T-cell (primary cell): ENCODE measurements around the gene AATK. TPM values are rescaled to one million over a fixed set of nuclear protein-coding genes. Genes with fewer than 3 reads are reported as not detected.

Experiments
- ATAC-seq, 4 experiments: fragments of 200-7000 bp in 3 of 4; fragments of 150-1000 bp in 1 of 4; cut with Tn5 transposase; replicated peaks in 1 of 4; 1 replicate in 3 of 4; 2 replicates in 1 of 4; pipeline ENCODE4 v1.10.0; 2021; ENCODE audit warnings: moderate library complexity in 3 of 4, mild to moderate bottlenecking in 2 of 4, moderate number of reproducible peaks in 1 of 4
- CTCF ChIA-PET, 2 donors: fragments of 300-600 bp; sonication (Branson Sonifier 250); formaldehyde crosslinking; loops; one replicate each; lab custom pipeline; 2022; ENCODE audit warnings: antibody characterized with exemption in 2 of 2; lab: Charles Lee
- POLR2A ChIA-PET, 2 donors: fragments of 300-600 bp; sonication (Branson Sonifier 250); formaldehyde crosslinking; loops; one replicate each; lab custom pipeline; 2022; ENCODE audit warnings: antibody characterized with exemption in 2 of 2; lab: Charles Lee
- DNase-seq, 35 experiments: peaks; one replicate each; pipeline versions ENCODE4 v3.0.0 to v3.0.0-alpha.2; 2013 to 2023
- H3K27ac ChIP-seq: one replicate; pipeline ENCODE4 v1.5.1; 2013; ENCODE audit warnings: low read length
- H3K27me3 ChIP-seq, 2 experiments: replicated peaks in 1 of 2; 1 replicate in 1 of 2; 2 replicates in 1 of 2; pipeline versions ENCODE4 v1.6.1 to v1.7.0; 2013; ENCODE audit warnings: low read length in 1 of 2, mixed read lengths in 1 of 2; ENCODE audit not compliant: control insufficient read depth in 2 of 2, insufficient read depth in 2 of 2; ENCODE audit errors: extremely low read depth in 1 of 2
- H3K36me3 ChIP-seq, 2 donors: 1 replicate in 1 of 2; 2 replicates in 1 of 2; pipeline versions ENCODE4 v1.6.1 to v1.7.0; 2013; ENCODE audit warnings: low read length in 1 of 2; ENCODE audit not compliant: control insufficient read depth in 2 of 2, insufficient read depth in 1 of 2; ENCODE audit errors: extremely low read depth in 1 of 2
- H3K4me1 ChIP-seq, 2 experiments: 1 replicate in 1 of 2; 2 replicates in 1 of 2; pipeline versions ENCODE4 v1.6.1 to v1.7.0; 2013; ENCODE audit warnings: low read length in 2 of 2, mixed read lengths in 1 of 2; ENCODE audit not compliant: insufficient read depth in 2 of 2, control insufficient read depth in 1 of 2; ENCODE audit errors: extremely low read depth in 1 of 2
- H3K4me3 ChIP-seq, 2 donors: 1 replicate in 1 of 2; 2 replicates in 1 of 2; pipeline versions ENCODE4 v1.5.1 to v1.7.0; 2013; ENCODE audit warnings: mild to moderate bottlenecking in 2 of 2, low read length in 1 of 2, moderate library complexity in 1 of 2; ENCODE audit not compliant: control insufficient read depth in 1 of 2; ENCODE audit errors: extremely low read depth in 1 of 2
- H3K9me3 ChIP-seq: 2 replicates; pipeline ENCODE4 v1.7.0; 2013
- H3K27ac Mint-ChIP-seq, 2 donors: one replicate each; pipeline ENCODE4 v1.8.0; 2020 to 2021; ENCODE audit warnings: mild to moderate bottlenecking in 2 of 2, mixed read lengths in 2 of 2
- H3K27me3 Mint-ChIP-seq, 2 donors: one replicate each; pipeline ENCODE4 v1.8.0; 2021 to 2022; ENCODE audit warnings: mixed read lengths in 2 of 2
- H3K36me3 Mint-ChIP-seq: one replicate; pipeline ENCODE4 v1.8.0; 2021; ENCODE audit warnings: mixed read lengths
- H3K4me1 Mint-ChIP-seq, 3 donors: one replicate each; pipeline ENCODE4 v1.8.0; 2020 to 2022; ENCODE audit warnings: mixed read lengths in 3 of 3, mild to moderate bottlenecking in 1 of 3
- H3K4me3 Mint-ChIP-seq, 3 donors: one replicate each; pipeline ENCODE4 v1.8.0; 2020 to 2022; ENCODE audit warnings: mild to moderate bottlenecking in 3 of 3, mixed read lengths in 3 of 3, moderate library complexity in 3 of 3
- H3K9me3 Mint-ChIP-seq, 3 donors: one replicate each; pipeline ENCODE4 v1.8.0; 2020 to 2022; ENCODE audit warnings: mixed read lengths in 3 of 3
- WGBS: methylation state at CpG from one replicate; pipeline ENCODE4 v1.1.5; 2013; ENCODE audit warnings: missing lambda C conversion rate; ENCODE audit not compliant: insufficient coverage; 5-methylcytosine and 5-hydroxymethylcytosine counted together
- total RNA-seq, 35 experiments: library from RNA in 6 of 35; stranded (reverse) in 6 of 35; fragments of 120-200 nt in 1 of 35; gene quantifications; one replicate each; pipeline versions ENCODE4 v1.2.1 to v1.2.4 and lab custom pipeline; 2013 to 2026

The AATK gene
- total RNA-seq, 5 donors from 2014 or later (not counting 1 experiment from before 2014, with no cell fraction given) = 0.63 to 11.1 (median 0.72) TPM

- Histone ChIP-seq H3K4me3 (no peak overlapping the region), H3K4me1 (peaks cover 0 to 15% of the 10 kb centered on the region in 2 experiments), H3K27ac (no peak overlapping the region), H3K9me3 (no peaks in the 10 kb centered on the region), H3K27me3 (no peaks in the 10 kb centered on the region), H3K36me3 (peaks cover 0 to 4% of the 10 kb centered on the region in 2 donors)
- CTCF ChIA-PET = interaction anchor here in 1 of 2 donors (0.5 kb wide), 1 partner anchor 37 kb away, joined by 6 read pairs; no protein-coding TSS in a partner anchor
- WGBS = 83% methylated on average over 26 of the region's 26 CpGs
- DNase-seq = no peak
- Mint-ChIP-seq H3K4me3 (no peak overlapping the region), H3K36me3 (no peaks in the 10 kb centered on the region), H3K27ac (no peak overlapping the region), H3K9me3 (no peaks in the 10 kb centered on the region), H3K4me1 (peaks cover 0 to 10% (median 5%) of the 10 kb centered on the region in 3 donors), H3K27me3 (no peaks in the 10 kb centered on the region)
- POLR2A ChIA-PET = no interaction called here
- no peak for ATAC-seq
These were observed 81.2 kb downstream of the AATK start for GRCh38 chr17:81084680-81085419.

DNA sequence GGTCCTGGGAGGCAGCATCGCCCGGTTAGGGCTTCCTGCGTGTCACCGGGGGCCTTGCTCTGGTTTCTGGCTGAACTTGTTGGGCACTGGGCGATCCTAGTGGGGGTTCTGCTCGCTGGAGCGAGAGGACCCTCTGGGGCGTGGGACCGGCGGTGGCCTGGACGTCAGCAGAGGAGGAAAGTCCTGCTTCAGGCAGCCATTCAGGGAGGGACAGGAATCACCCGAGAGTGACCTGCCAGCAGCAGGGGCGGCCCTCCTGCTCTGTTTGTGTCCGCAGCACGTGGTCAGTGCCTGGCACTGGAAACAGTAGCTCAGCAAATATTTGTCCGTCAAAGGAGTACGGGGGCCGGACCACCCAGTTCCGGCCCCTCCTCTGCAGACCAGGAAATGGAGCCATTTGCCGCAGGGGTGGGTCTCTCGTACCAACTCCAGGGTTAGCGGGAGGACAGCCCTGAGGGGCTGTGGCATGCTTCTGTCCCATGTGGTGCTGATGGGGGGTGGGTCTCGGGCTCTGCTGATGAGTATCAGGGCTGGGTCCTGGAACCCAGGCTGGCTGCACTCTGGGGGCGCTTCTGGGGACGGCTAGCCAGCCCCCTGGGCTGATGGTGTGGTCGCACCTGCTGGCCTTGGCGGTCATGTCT lies 82.8 kb downstream of the AATK start:
- Histone ChIP-seq H3K36me3 (no peaks in the 10 kb centered on the region), H3K9me3 (no peaks in the 10 kb centered on the region), H3K27me3 (no peaks in the 10 kb centered on the region), H3K27ac (no peak overlapping the region), H3K4me3 (no peak overlapping the region), H3K4me1 (peaks cover 0 to 20% of the 10 kb centered on the region in 2 experiments)
- 83% methylated on average over 27 of the region's 27 CpGs for WGBS
- Mint-ChIP-seq H3K27ac (no peak overlapping the region), H3K27me3 (no peaks in the 10 kb centered on the region), H3K4me1 (peaks cover 0 to 8% (median 5%) of the 10 kb centered on the region in 3 donors), H3K4me3 (no peak overlapping the region), H3K36me3 (no peaks in the 10 kb centered on the region), H3K9me3 (no peaks in the 10 kb centered on the region)
- ChIA-PET CTCF (no interaction called here), POLR2A (no interaction called here)
- no peak for ATAC-seq
- no peak for DNase-seq

DNA sequence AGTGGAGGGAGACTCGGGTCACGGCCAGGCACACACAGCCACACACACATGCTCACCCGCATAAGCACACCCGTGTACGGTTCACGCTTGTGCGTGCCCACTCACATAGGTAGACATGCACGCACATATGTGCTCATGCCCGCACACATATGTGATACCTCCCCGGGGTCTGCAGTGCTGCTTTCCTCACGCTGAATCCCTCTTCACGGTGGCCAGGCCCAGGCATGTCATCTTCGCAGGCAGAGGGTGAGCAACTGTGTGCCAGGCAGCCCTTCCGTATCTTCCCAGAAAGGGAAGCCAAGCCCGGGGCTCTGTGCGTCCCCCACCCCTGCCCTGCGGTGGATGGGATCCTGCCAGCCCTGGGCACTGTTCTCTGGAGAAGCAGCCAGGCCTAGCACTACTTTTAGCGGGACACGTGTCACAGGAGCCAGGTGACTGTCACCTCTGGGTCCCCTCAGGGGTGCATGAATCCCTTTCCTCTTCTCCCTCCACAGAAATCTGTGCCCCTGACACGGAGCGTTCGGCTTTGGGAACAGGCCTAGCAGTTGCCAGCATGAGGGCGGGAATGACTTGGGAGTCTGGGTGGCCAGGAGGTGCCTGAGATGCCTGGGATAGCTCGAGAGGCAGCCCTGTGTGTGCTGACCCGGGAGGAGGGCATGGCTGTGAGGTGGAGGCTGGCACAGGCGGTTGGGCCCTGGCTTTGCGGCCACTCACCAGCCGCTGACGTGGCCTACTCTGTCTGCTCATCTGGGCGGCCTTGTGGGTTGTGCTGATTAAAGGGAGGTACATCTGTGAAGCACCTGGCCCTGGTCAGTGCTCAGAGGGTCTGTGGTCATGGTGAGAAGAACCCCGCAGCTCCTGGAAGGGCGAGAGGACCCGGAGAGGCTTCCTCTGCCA lies 83.6 kb downstream of the AATK start:
- H3K36me3 Mint-ChIP-seq = no peaks in the 10 kb centered on the region
- no peaks in the 10 kb centered on the region for H3K9me3 ChIP-seq
- peaks cover 0 to 4% (median 2%) of the 10 kb centered on the region in 3 donors for H3K4me1 Mint-ChIP-seq
- H3K27me3 ChIP-seq = no peaks in the 10 kb centered on the region
- H3K4me3 Mint-ChIP-seq = no peak overlapping the region
- 92% methylated on average over 32 of the region's 33 CpGs for WGBS
- ChIA-PET POLR2A (no interaction called here), CTCF (no interaction called here)
- DNase-seq = no peak
- no peak overlapping the region for H3K4me3 ChIP-seq
- H3K27ac Mint-ChIP-seq = no peak overlapping the region
- no peak overlapping the region for H3K27ac ChIP-seq
- ATAC-seq = no peak
- peaks cover 0 to 18% of the 10 kb centered on the region in 2 experiments for H3K4me1 ChIP-seq
- H3K9me3 Mint-ChIP-seq = no peaks in the 10 kb centered on the region
- no peaks in the 10 kb centered on the region for H3K27me3 Mint-ChIP-seq
- no peaks in the 10 kb centered on the region for H3K36me3 ChIP-seq

DNA sequence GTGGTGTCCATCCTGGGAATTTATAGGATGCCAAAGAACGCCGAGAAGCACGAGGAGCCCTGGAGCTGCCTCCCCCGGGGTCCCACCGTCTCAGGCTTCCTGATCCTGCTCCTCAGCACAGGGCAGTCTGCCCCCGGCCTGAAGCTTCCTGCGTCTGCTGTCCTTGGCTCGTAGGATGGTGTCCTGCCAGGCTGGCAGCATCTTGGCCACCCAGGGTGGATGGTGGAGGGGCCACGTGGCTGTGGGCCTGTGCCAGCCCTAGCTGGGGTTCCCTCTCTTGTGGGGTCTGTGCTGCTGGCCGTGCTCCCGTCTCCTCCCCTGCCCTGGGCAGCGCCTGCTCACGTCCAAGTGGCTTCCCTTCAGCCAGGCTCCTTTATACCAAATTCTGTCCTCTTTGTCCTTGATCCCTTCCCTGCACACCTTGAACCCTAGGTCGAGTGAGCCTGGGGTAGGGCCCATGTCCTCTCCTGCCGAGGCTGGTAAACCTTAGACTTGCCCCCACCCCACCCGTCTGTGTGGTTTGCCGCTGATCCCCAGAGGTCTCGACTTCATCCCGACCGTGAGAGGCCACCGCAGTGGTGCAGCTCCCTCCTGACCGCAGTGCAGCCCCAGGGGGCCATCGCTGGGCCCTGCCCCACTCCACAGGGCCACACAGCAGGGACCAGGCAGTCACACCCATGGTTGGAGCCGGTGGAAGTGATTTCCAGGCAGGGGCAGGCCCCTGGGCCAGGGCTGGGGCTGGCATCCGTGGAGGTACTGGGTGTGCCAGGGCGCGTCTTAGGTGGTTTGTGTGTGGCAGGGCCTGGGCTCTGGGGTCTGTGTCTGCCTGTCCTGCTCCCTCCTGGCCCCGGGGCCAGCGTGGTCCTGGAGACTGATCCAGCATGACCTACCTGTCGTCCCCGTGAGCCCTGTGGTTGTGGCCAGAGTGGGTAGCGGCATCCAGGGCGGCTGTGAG lies 84.5 kb downstream of the AATK start:
- H3K27ac ChIP-seq = no peak overlapping the region
- no peak for ATAC-seq
- WGBS = 85% methylated on average over 22 of the region's 33 CpGs
- Mint-ChIP-seq H3K27me3 (no peaks in the 10 kb centered on the region), H3K36me3 (no peaks in the 10 kb centered on the region), H3K27ac (no peak overlapping the region), H3K4me3 (no peak overlapping the region), H3K9me3 (no peaks in the 10 kb centered on the region), H3K4me1 (no peaks in the 10 kb centered on the region)
- CTCF ChIA-PET = no interaction called here
- H3K4me3 ChIP-seq = no peak overlapping the region
- POLR2A ChIA-PET = no interaction called here
- no peaks in the 10 kb centered on the region for H3K36me3 ChIP-seq
- no peaks in the 10 kb centered on the region for H3K27me3 ChIP-seq
- H3K4me1 ChIP-seq = peaks cover 0 to 11% of the 10 kb centered on the region in 2 experiments
- no peak for DNase-seq
- H3K9me3 ChIP-seq = no peaks in the 10 kb centered on the region

DNA sequence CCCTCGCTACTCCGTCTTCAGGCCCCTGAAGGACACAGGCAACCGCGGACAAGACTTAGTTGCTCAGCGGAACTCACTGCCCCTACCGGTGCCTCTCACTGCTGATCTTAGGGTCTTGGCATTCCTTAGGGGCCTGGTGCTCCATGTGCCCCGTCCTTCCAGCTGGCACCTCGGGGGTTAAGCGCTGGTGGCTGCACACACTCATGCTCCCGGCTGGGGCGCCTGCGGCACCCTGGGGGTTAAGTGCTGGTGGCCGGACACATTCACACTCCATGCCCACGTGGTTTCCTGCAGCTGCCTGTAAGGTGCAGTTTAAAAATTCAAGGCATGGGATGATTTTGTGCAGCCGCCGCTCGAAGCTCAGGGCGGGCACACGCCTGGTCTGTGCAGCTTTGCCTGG lies 86.0 kb downstream of the AATK start:
- WGBS = 75% methylated on average over 16 of the region's 19 CpGs
- H3K9me3 ChIP-seq = no peaks in the 10 kb centered on the region
- no peak overlapping the region for H3K27ac ChIP-seq
- H3K4me1 ChIP-seq = peaks cover 0 to 11% of the 10 kb centered on the region in 2 experiments
- Mint-ChIP-seq H3K4me1 (no peaks in the 10 kb centered on the region), H3K36me3 (no peaks in the 10 kb centered on the region), H3K9me3 (no peaks in the 10 kb centered on the region), H3K4me3 (no peak overlapping the region), H3K27ac (no peak overlapping the region), H3K27me3 (no peaks in the 10 kb centered on the region)
- no peak overlapping the region for H3K4me3 ChIP-seq
- no peaks in the 10 kb centered on the region for H3K36me3 ChIP-seq
- ATAC-seq (no peak), DNase-seq (no peak)
- H3K27me3 ChIP-seq = no peaks in the 10 kb centered on the region
- POLR2A ChIA-PET = no interaction called here
- CTCF ChIA-PET = interaction anchor here in 1 of 2 donors (0.6 kb wide), 1 partner anchor 663 kb away, joined by 3 read pairs; no protein-coding TSS in a partner anchor
